Mesangial cell (primary cell): ENCODE results near the gene RNPEPL1. TPM values are rescaled to one million over a fixed set of nuclear protein-coding genes. Genes with fewer than 3 reads are reported as not detected.

Source experiments
- total RNA-seq: library from RNA; depleted of rRNA; stranded (reverse); fragments of >200 nt; gene quantifications from 2 replicates; pipeline ENCODE4 v1.2.3, GENCODE V29; 2015

RNPEPL1 gene
- total RNA-seq, result 94.2 and 168 TPM in 2 replicates

DNA sequence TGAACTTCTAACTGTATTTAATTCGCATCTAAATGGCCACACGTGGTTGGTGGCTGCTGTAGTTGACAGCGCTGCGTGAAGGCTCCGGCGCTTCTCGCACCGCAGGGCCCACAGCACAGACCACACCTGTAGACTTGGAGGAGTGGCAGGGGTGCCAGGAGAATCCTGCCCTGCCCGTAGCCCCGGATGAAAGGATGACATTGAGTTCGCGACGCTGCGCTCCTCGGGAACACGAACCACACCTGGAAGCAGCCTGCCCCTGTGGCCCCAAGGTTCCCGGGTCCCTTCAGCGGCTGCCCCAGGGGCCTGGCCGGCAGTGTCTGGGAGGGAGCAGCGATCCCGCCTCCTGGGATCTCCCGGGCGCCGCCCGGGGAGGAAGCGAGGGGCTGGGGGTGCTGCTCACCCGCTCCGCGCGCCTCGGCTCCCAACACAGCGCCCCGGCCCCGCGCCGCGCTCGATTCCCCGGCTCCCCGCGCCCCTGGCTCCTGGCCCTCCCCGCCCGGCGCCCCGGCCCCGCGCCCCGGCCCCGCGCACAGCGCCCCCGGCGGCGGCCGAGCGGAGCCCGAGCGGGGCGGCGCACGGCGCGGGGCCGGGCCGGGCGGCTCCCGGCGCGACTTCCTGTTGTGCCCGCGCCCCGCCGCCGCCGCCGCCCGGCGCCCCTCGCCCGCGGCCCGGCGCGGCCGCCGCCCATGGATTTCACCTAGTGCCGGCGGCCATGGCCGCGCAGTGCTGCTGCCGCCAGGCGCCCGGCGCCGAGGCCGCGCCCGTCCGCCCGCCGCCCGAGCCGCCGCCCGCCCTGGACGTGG, at the start of gene RNPEPL1:
Gene RNPEPL1, plus strand, starts transcription at position 613 of the 806 bp plus-strand sequence. Its CDS starts 103 bp downstream, at position 716.

DNA sequence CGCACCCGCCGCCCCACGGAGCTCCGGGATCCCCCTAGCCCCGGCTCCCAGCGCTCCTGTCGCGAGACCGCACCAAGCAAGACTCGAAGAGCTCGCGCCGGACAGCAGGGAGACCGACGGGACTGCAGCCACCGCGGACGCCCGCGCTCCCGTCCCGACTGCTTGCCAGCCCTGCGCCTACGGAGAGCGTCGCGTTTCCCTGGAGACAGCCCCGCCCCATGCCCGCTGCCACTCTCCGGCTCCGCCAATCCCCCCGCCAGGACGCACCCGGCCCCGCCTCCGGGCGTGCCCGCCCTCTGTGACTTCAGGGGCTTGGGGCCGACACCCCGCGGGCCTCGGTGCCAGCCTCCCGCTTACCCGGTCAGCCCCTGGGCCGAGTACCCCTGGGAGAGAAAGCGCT, 10.5 kb upstream of the RNPEPL1 start, which contains the start of gene ANKMY1:
Gene ANKMY1, minus strand, starts transcription at position 181 of the 400 bp plus-strand sequence. CDS start 653 bp downstream, outside the sequence.

DNA sequence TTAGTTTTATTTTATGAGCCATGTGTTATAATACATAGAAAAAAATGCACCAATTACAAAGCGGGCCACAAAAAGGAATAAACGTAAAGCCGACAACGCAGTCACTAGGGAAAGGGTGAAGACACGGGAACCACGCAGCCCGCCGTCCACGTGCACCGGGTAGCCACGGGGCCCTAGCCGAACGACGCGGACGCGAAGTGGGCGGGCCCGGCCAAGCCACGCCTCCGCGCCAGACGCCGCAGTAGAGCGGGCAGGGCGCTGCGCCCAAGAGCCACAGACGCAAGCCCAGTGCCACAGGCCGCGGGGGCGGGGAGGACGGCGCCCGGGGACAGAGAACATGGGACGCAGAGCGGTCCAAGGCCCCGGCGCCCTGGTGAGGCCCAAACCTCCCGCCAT, 8.2 kb upstream of the RNPEPL1 start, which contains the start of gene DUSP28:
Gene DUSP28, plus strand, starts transcription at position 274 of the 396 bp plus-strand sequence. CDS start 328 bp downstream, outside the sequence.

DNA sequence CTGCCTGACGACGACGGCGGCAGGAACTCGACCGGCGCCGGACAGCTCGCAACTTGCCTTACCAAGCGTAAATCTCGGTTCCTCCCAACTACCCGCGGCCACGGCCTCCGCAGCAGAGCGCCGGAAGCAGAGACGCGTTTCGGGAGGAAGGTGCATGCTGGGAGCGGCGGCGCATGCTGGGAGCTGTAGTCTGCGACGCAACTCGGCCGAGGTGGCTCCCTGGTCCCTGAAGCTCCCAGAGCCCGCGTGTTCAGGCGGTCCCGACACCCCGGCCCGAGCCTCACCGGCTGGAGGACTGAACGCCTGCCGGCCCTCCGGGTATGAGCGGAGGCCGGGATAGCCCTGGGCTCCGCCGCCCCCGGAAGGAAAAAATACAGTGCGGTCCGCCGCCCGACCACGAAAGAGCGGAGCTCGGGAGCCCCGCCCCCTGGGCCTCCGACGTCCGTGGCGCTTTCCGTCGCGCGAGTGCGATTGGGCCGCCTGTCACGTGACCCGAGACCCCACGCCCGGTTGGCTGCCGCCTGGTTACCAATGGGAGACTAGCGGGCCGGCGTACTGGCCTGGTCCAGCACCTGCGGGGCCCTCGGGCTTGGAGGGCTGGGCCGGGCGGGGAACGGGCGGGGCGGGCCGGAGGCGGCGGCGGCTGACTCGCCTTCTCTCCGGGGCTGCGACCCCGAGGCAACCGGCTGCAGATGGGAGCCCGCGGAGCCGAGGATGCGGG, 18.1 kb downstream of the RNPEPL1 start, which contains the start of gene CAPN10:
Gene CAPN10, plus strand, starts transcription at position 537 of the 721 bp plus-strand sequence. Its CDS starts 178 bp downstream, at position 715.

GRCh38 chr2:240624950-240625621, 56.8 kb downstream of the RNPEPL1 start, which contains the start of gene GPR35:
Gene GPR35, plus strand, starts transcription at chr2:240625480. Its CDS starts 4,473 bp downstream, at chr2:240629953.

Other genes with a start within 250 kb of the RNPEPL1 start
- 86.0 and 158 TPM in 2 replicates for gene GPC1, start 132.8 kb upstream of the RNPEPL1 start, total RNA-seq
- 5.7 and 7.4 TPM in 2 replicates for gene ANKMY1, start 10.5 kb upstream of the RNPEPL1 start, total RNA-seq
- 2.4 and 6.6 TPM in 2 replicates for gene DUSP28, start 8.1 kb upstream of the RNPEPL1 start, total RNA-seq
- 29.0 and 29.8 TPM in 2 replicates for gene CAPN10, start 18.2 kb downstream of the RNPEPL1 start, total RNA-seq
- 0.25 and 0.33 TPM in 2 replicates for gene GPR35, start 57.0 kb downstream of the RNPEPL1 start, total RNA-seq
- gene AQP12B, start 114.4 kb downstream of the RNPEPL1 start, total RNA-seq, result not detected in 2 replicates
- not detected in 2 replicates for gene AQP12A, start 123.4 kb downstream of the RNPEPL1 start, total RNA-seq